GM18526 (cell line): ENCODE measurements around the gene MICAL3.

Experiments used
- POLR2A ChIP-seq: IDR thresholded peaks from 3 replicates; pipeline ENCODE4 v1.6.1; 2011; ENCODE audit not compliant: insufficient read length; ENCODE audit errors: extremely low read depth

The MICAL3 gene, protein sequence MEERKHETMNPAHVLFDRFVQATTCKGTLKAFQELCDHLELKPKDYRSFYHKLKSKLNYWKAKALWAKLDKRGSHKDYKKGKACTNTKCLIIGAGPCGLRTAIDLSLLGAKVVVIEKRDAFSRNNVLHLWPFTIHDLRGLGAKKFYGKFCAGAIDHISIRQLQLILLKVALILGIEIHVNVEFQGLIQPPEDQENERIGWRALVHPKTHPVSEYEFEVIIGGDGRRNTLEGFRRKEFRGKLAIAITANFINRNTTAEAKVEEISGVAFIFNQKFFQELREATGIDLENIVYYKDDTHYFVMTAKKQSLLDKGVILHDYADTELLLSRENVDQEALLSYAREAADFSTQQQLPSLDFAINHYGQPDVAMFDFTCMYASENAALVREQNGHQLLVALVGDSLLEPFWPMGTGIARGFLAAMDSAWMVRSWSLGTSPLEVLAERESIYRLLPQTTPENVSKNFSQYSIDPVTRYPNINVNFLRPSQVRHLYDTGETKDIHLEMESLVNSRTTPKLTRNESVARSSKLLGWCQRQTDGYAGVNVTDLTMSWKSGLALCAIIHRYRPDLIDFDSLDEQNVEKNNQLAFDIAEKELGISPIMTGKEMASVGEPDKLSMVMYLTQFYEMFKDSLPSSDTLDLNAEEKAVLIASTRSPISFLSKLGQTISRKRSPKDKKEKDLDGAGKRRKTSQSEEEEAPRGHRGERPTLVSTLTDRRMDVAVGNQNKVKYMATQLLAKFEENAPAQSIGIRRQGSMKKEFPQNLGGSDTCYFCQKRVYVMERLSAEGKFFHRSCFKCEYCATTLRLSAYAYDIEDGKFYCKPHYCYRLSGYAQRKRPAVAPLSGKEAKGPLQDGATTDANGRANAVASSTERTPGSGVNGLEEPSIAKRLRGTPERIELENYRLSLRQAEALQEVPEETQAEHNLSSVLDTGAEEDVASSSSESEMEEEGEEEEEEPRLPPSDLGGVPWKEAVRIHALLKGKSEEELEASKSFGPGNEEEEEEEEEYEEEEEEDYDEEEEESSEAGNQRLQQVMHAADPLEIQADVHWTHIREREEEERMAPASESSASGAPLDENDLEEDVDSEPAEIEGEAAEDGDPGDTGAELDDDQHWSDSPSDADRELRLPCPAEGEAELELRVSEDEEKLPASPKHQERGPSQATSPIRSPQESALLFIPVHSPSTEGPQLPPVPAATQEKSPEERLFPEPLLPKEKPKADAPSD (N-terminal part only)

DNA sequence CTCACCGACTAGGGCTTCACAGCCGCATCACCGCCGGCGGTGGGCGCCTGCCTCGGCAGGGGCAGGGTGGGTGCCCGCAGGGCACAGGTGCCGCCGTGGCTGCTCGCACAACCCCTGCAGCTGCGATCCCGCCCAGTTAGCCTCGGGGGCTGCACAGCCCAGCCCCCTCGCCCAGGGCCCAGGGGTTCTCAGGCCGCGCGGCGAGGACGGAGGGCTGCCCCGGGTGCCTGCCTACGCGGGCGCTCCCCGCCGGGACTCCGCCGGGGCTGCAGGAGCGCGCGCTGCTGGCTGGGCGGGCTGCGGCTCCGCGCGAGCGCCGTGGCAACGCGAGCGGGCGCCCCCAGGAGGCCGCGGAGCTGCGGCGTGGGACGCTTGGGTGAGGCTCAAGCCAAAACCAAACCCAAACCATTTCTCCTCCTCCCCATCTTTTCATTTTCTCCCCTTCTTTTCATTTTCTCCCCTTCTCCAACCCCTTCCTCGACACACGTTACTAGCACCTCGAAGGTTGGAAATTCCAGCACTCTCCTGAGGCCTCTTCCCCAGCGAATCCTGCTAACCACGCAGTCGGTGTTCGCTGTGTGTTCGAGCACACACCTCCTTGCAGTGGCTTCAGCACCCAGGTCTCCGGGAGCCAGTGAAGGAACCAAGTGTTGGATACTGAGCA is at the start of gene MICAL3:
MICAL3 (minus strand) TSS at position 286 of the 664 bp plus-strand sequence. CDS start 117,749 bp downstream, outside the sequence.
- no peak for TF ChIP-seq POLR2A

DNA sequence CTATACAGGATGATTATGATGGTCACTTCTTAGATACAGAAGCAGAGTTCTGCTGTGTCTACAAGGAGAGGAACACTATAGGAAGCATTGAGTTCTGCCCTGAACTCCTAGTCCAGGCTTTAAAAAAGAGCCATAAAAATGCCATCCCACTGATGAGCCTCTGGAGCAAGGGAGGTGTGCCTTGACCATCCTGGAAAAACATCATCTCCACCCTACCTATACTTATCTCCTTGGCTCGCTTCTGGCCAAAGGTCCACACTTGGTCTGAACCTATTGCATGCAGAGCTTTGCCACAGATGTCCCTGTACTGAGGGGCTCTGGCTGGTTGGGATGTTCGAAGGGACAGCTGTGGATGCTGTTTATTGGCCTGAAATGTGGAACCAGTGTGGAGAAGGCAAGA is 49.1 kb upstream of the MICAL3 start:
- no peak for TF ChIP-seq POLR2A

DNA sequence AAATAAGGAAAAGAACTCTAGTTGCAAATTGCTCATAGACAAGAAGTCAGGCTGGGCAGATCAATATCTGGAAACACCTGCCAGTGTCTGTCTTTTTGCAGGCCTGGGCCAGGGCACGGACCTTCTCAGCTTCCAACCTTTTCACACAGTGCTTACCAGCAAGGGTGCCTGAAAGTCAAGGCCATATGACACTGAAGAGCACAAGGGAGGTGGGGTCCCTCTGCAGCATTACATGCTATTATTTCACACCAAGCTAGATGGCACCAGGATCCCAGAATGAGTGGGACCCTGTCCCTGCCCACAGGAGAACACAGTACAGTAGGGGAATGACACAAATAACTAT is 47.6 kb upstream of the MICAL3 start:
- no peak for TF ChIP-seq POLR2A

DNA sequence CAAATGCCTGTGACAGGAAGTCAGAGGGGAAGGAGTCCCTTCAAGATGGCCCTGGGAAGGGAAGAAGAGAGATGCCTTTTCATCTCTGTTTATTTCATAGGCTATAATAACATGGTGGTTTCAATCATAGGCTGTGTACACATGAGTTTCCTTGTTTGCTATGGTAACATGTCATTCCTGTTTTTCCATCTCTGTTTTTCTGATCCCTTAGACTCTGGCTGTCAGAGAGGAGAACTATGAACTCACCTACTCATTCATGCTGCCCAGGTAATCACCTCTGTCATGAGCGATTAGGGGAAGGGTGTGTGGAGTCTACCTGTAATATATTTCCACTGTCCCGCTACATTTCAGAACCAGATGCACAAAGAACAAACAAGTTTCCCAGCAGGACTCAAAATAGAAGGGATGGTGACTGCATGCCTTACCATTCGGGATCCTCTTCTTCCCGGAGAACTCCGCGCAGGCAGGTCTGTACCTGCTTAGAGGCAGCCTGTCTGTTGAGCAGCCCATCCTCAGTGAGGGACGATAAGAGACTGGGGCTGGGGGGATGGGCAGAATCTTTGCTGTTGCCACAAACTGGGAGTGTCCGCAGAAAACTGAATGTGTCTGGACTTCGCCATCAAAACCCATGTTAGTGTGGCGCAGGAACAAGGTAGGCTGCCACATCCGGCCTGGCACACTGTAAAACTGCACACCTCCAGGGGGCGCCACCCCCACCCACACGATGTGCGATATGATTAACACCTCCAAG is 46.4 kb upstream of the MICAL3 start:
- TF ChIP-seq POLR2A, result no peak

DNA sequence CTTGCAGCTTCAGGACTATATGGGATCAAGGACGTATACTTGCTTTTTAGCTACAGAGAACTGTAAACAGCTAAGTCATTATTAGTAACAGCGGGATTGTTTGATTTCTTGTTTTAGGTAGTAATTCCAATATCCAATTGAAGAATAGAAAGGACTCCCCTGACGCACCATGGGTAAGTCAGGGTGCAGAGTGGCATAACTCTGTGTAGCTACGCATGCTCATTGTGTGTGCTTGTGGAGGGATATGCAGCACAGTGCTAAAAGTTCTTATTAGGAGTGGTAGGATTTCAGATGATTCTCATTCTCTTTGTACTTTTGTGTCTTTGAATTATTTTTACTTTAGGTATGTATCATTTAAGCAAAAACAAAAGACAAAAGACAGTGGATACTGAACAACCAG is 45.7 kb upstream of the MICAL3 start:
- no peak for TF ChIP-seq POLR2A

DNA sequence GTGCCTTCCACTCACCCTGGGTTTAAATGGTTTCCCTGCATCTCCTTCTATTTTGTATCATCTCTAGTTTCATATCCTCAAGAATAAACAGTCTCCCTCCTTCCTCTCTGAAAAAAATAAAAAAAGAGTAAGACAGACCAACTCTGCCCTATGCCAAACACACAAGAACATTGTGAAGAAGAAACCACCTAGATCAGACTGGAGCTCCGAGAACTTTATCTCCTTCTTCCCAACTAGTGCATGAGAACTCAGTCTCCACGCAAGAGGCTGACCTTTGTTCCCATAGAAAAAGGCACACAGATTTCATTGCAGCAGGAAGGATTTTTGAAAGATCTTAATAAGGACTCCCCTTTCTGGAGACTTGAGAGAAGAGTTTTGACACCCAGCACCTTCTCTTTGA is 44.7 kb upstream of the MICAL3 start:
- no peak for TF ChIP-seq POLR2A

DNA sequence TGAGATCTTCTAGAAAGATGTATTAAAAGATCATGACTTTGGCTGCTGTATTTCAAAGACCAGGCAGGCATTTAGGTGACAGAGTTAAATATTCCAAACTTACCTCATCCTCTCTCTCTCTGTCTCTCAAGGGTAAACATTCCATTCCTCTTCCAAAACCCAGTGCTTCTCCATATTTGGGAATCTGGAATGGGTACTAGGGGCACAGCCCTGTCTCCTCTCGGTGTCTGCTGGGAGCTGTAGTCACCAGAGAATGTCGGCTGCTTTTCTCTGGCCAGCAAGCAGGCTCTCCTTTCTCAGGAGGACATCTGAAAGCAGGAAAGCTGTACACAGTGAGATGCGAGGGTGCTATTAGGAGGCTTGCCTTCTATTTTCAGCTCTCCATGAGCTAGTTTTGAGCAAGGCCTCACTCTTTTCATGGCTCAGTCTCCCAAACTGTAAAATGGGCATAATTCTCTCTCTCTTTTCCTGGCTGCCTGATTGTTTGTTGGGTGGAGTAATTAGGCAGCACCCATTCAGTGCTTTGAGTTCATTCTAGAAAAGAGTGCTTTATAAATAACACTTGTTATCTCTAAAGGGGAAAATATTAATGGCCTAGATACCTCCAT is 44.1 kb upstream of the MICAL3 start:
- TF ChIP-seq POLR2A, result no peak

DNA sequence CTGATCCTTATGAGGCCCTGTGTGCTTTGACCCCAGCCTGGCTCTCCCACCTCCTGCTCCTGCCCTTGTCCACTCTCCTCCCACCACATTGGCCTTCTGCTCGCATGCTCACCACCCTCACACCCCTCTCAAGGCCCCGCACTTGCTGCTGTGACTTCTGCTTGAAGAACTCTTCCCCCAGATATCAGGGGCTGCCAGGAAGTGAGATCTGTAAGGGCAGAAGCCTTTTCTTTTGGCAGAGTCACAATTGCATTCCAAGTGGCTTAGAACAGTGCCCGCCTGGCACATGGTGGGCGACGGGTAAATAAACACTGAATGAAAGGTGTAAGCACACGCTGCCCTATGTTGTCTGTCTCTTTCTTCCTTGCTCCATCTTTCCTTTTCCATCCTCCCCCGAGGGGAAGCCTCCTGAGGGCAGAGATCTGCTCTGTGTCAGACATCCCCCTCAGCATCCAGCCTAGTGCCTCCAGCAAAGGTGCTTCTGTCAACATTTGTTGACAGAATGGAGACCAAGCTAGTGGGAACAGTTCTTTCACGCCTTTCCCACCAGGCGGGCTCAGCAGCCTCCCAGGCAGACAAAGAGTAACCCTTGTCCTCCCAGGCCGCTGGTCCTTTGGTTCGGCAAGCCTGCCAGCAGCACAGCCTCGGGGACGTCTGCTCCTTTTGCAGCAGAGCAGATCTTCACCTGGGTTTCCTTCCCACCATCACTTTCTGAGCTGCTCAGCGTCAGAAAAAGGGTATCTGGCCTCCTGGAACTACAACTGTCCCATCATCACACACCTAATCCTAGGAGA is 43.4 kb upstream of the MICAL3 start:
- no peak for TF ChIP-seq POLR2A

DNA sequence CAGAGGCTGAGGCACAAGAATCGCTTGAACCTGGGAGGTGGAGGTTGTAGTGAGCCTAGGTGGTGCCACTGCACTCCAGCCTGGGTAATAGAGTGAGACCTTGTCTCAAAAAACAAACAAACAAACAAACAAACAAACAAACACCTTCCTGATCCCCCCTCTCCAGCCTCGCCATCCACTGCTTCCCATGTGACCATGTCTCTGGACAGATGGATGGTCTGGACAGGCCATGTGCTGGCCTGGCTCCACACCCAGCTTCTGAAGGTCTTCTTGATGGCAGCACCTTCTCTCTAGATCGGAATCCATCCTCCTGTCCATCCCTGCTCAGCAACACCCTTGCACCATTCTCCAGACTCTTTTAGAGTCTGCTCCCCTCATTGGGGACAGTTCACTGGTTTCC is 42.8 kb upstream of the MICAL3 start:
- no peak for TF ChIP-seq POLR2A

DNA sequence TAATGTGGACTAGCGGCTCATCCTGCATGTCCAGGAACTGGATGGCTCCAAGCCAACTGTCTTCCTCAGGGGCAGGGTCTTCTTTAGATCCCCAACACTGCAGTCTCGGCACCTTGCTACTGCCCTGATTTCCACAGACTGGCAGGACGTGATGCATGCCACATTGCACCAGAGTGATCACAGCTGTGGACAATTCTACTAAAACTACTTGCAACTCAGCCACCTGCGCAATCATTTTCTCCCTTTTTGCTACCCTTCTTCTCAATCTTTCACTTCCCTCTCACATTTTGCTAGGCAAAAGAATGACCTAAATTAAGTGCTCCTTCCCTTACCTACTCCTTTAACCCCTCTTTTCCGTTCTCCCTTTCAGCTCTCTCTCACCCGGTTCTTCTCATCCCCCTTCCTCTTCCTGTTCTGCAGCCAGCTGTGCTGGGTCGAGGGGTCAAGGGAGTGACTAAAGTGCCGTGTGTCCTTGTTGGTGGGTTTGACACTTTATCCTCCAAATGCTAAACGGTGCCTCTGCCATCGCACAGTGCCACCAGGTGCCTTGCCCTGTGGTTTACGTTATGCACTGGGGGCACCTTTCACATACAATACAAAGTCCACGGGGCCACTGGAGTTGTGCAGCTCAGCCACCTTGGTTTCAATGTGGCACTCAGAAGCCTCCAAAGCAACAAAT is 42.0 kb upstream of the MICAL3 start:
- no peak for TF ChIP-seq POLR2A

DNA sequence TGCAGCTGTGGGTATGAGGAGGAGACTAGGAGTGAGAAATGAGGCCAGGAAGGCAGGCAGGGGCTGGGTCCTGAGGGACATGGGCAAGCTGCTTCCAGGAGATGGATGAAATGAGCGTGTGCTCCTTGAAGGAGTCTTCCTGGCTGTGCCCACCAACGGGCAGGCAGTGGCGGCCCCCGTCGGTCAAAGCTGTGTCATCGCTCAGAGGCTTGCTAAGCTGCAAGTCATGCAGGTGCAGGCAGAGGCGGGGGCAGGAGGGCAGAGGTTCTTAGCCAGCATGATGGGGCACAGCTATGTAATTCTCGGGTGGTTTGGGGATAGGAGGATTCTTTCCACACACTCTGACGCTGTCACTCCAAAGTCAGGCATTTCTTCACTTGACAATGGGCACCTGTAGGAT is 40.9 kb upstream of the MICAL3 start:
- TF ChIP-seq POLR2A, result no peak

DNA sequence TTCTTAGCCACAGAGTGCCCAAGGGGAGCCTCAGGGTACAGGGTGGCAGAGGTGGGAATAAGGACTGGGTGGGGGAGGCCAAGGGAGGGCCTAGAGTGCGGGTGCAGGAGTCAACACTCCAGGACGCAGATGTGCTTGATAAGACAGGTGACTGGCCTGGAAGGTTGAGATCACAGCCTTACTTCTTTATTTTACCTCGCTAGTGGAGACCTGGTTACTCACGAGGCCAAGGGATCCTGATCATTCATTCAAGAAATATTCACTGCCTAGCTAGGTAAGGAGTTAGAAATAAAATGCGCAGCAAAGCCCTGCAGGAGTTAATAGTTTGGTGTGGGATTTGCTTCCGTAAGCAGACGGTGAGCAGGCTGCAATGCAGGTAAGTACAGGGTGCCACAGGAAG is 40.3 kb upstream of the MICAL3 start:
- TF ChIP-seq POLR2A, result no peak

DNA sequence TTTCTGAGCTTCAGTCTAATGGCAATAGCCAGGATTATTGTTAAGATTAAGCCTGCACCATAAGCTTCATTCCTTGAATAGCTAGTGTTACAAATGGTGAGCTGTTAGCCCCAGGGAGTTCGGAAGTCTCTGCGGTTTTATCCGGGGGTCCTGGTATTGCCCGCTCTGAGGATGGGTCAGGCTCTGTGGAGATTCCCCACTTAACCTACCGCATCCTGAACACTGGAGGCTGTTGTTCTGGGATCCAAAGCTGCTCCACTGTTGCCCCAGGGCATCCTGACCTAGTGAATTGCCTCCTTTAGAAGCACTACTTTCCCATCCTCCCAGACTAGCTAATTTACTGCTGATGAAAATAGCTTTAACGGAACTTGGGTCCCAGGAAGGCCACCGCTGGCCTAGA is 38.9 kb upstream of the MICAL3 start:
- TF ChIP-seq POLR2A, result no peak

DNA sequence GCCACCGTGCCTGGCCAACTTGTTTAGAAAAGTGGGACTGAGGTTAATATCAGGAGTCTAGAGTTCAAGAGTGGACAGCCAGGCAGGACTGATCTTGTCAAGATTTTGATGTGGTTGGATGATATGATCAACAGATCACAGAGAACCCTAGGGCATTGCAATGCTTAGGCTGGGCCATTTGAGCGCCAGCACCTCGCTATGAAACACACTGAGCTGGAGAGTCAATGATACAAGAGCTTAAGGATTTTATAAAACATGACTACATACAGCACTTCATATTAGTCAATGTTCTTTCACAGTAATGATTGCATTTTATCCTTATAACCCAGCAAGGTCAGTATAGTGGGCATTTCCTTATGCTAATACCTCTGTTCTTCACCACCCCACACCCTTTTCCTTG is 38.1 kb upstream of the MICAL3 start:
- no peak for TF ChIP-seq POLR2A
